Ishikawa (cell line): Measurements from ENCODE around the gene IFI44L.

Source experiments
- EP300 ChIP-seq: IDR thresholded peaks from 2 replicates; pipeline ENCODE4 v1.6.1; 2012; ENCODE audit warnings: borderline replicate concordance
- FOXM1 ChIP-seq: IDR thresholded peaks from 2 replicates; pipeline ENCODE4 v1.6.1; 2012; ENCODE audit warnings: low read depth, borderline replicate concordance
- REST ChIP-seq: IDR thresholded peaks from 2 replicates; pipeline ENCODE4 v1.6.1; 2012; ENCODE audit warnings: low read depth, mild to moderate bottlenecking

DNA sequence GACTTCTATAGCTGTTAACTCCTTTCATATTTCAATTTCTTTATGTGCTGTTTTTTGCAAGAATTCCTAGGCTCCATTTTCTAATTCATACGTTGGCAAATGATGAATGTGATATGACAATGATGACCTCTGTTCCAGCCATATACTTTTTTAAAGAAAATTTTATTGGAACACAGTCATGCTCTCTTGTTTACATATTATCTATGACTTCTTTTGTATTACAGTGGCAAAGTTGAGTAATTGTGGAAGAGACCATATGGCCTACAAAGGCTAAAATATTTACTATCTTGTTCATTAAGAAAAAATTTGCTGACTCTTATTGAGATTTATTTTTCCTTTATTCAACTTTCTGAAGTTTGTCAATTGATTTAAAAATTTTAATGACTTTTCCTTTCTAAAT, 7.1 kb downstream of the IFI44L start:
- TF ChIP-seq EP300 (no peak), REST (no peak), FOXM1 (no peak)
